Esophagus squamous epithelium (tissue), 4 donors: ENCODE data around the gene FCGR2B.

Experiments used
- POLR2A ChIP-seq, 4 donors: fragments of 450-650 bp; IDR thresholded peaks; one replicate each; pipeline ENCODE4 v1.6.1; 2017; ENCODE audit warnings: antibody characterized with exemption in 4 of 4, mild to moderate bottlenecking in 4 of 4, moderate library complexity in 3 of 4
- TF ChIP-seq, protein P1 (sequence below), 6 experiments: fragments of 450-650 bp in 4 of 6; fragments of 200-600 bp in 2 of 6; sonication (generic) in 2 of 6; IDR thresholded peaks; one replicate each; pipeline ENCODE4 v1.5.1; 2016 to 2019; ENCODE audit warnings: antibody characterized with exemption in 6 of 6, mild to moderate bottlenecking in 4 of 6, moderate library complexity in 4 of 6

- TF ChIP-seq, protein P1, sequence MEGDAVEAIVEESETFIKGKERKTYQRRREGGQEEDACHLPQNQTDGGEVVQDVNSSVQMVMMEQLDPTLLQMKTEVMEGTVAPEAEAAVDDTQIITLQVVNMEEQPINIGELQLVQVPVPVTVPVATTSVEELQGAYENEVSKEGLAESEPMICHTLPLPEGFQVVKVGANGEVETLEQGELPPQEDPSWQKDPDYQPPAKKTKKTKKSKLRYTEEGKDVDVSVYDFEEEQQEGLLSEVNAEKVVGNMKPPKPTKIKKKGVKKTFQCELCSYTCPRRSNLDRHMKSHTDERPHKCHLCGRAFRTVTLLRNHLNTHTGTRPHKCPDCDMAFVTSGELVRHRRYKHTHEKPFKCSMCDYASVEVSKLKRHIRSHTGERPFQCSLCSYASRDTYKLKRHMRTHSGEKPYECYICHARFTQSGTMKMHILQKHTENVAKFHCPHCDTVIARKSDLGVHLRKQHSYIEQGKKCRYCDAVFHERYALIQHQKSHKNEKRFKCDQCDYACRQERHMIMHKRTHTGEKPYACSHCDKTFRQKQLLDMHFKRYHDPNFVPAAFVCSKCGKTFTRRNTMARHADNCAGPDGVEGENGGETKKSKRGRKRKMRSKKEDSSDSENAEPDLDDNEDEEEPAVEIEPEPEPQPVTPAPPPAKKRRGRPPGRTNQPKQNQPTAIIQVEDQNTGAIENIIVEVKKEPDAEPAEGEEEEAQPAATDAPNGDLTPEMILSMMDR (IDR thresholded peaks at IDR 0.05): no peak
- TF ChIP-seq POLR2A (IDR thresholded peaks at IDR 0.05): no peak
Measured at GRCh38 chr1:161691846-161692245, 28.9 kb downstream of the FCGR2B start.
